Measurements from ENCODE around the gene HOXB2. TPM values are rescaled to one million over a fixed set of nuclear protein-coding genes. Genes with fewer than 3 reads are reported as not detected.

The HOXB2 gene
- polyA plus RNA-seq, 2 of the 4 experiments (the other 2 are of a cell fraction) = 0.65 to 2.6 TPM

DNA sequence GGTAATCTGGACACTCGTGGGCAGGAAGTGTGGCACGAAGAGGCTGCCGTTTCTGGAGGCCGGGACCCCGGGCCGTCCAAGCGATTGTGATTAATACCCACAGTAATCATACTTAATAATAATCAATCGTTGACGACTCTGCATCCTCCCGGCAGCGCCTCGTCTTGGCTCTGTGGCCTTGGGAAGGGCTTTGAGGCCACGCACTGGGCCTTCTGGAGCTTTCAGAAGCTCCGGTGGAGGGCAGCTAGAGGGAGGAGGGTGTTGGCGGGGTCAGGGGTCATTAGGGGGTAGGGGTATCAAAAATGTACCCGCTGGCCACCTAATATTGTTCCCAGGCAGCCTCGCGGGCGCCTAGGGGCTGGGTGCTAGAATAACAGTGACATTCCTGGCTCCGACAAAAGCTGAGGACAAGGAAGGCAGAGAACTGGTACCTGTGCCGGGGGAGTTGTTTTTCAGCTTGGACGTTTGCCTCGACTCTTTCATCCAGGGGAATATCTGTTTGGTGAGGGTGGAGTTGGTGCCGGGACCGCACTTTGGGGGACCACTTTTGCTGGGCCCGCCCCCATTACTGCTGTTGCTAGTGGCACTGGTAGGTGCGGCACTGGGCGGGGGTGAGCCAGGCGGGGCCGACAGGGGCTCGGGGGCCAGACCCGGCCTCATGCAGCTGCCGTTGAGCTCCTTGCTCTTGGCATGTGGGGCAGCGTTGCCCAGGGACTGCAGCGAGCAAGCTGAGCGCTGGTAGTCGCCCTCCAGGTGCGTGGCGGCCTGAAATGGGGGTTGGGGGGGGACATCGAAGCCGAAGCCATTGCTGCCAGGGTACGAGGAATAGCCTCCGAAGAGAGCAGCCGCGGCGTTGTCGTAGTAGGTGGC, 6.9 kb upstream of the HOXB2 start:
- ChIA-PET POLR2A (interaction anchor here (0.6 kb wide), 1 partner anchor 449 kb away, joined by 4 read pairs; no protein-coding TSS in a partner anchor), CTCF (no interaction called here)
- Histone ChIP-seq H3K4me2 (no peak overlapping the region), H3K4me3 (no peak overlapping the region), H3K4me1 (peaks cover 32% of the 10 kb centered on the region), H3K27ac (no peak overlapping the region), H3K9me3 (no peaks in the 10 kb centered on the region)
- ATAC-seq (no peak), FAIRE-seq (no peak), DNase-seq (ENCODE audit: low read depth in 1 of 2, low spot score in 1 of 2) (no peak)
- 90% methylated on average over 46 of the region's 47 CpGs for WGBS (ENCODE audit: missing lambda C conversion rate)
- TF ChIP-seq MAZ (IDR thresholded peaks at IDR 0.05; ENCODE audit: borderline replicate concordance, low read depth, low read length) (no peak), ZC3H11A (IDR thresholded peaks at IDR 0.05) (no peak), NPAS2 (CRISPR knock-in tag; IDR thresholded peaks at IDR 0.05; ENCODE audit: borderline replicate concordance) (no peak), NFE2L2 (conservative IDR thresholded peaks at IDR 0.05; ENCODE audit: low read length) (no peak), MAFK (IDR thresholded peaks at IDR 0.05; ENCODE audit: partially characterized antibody) (no peak), PHF8 (IDR thresholded peaks at IDR 0.05; ENCODE audit: borderline replicate concordance, low read depth) (no peak), CHD4 (IDR thresholded peaks at IDR 0.05; ENCODE audit: borderline replicate concordance) (no peak), CBX8 (IDR thresholded peaks at IDR 0.05) (no peak), BHLHE40 (IDR thresholded peaks at IDR 0.05; ENCODE audit: low read depth, low read length) (no peak), ZFP36 (IDR thresholded peaks at IDR 0.05; ENCODE audit: borderline replicate concordance, partially characterized antibody) (no peak), KDM1A (IDR thresholded peaks at IDR 0.05; ENCODE audit: low read depth) (no peak), SREBF2 (IDR thresholded peaks at IDR 0.05) (no peak), HOXA7 (CRISPR knock-in tag; IDR thresholded peaks at IDR 0.05) (no peak), EP300 (IDR thresholded peaks at IDR 0.05) (no peak), RARB (CRISPR knock-in tag; IDR thresholded peaks at IDR 0.05) (no peak), RFX5 (IDR thresholded peaks at IDR 0.05) (no peak)
- TF ChIP-seq, protein P1, sequence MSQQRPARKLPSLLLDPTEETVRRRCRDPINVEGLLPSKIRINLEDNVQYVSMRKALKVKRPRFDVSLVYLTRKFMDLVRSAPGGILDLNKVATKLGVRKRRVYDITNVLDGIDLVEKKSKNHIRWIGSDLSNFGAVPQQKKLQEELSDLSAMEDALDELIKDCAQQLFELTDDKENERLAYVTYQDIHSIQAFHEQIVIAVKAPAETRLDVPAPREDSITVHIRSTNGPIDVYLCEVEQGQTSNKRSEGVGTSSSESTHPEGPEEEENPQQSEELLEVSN (IDR thresholded peaks at IDR 0.05; ENCODE audit: borderline replicate concordance, low read depth) = no peak
- TF ChIP-seq, protein P2, sequence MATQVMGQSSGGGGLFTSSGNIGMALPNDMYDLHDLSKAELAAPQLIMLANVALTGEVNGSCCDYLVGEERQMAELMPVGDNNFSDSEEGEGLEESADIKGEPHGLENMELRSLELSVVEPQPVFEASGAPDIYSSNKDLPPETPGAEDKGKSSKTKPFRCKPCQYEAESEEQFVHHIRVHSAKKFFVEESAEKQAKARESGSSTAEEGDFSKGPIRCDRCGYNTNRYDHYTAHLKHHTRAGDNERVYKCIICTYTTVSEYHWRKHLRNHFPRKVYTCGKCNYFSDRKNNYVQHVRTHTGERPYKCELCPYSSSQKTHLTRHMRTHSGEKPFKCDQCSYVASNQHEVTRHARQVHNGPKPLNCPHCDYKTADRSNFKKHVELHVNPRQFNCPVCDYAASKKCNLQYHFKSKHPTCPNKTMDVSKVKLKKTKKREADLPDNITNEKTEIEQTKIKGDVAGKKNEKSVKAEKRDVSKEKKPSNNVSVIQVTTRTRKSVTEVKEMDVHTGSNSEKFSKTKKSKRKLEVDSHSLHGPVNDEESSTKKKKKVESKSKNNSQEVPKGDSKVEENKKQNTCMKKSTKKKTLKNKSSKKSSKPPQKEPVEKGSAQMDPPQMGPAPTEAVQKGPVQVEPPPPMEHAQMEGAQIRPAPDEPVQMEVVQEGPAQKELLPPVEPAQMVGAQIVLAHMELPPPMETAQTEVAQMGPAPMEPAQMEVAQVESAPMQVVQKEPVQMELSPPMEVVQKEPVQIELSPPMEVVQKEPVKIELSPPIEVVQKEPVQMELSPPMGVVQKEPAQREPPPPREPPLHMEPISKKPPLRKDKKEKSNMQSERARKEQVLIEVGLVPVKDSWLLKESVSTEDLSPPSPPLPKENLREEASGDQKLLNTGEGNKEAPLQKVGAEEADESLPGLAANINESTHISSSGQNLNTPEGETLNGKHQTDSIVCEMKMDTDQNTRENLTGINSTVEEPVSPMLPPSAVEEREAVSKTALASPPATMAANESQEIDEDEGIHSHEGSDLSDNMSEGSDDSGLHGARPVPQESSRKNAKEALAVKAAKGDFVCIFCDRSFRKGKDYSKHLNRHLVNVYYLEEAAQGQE (IDR thresholded peaks at IDR 0.05) = no peak
- TF ChIP-seq, protein P3, sequence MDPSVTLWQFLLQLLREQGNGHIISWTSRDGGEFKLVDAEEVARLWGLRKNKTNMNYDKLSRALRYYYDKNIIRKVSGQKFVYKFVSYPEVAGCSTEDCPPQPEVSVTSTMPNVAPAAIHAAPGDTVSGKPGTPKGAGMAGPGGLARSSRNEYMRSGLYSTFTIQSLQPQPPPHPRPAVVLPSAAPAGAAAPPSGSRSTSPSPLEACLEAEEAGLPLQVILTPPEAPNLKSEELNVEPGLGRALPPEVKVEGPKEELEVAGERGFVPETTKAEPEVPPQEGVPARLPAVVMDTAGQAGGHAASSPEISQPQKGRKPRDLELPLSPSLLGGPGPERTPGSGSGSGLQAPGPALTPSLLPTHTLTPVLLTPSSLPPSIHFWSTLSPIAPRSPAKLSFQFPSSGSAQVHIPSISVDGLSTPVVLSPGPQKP (IDR thresholded peaks at IDR 0.05; ENCODE audit: low read depth, low read length) = no peak
- TF ChIP-seq, protein P4, sequence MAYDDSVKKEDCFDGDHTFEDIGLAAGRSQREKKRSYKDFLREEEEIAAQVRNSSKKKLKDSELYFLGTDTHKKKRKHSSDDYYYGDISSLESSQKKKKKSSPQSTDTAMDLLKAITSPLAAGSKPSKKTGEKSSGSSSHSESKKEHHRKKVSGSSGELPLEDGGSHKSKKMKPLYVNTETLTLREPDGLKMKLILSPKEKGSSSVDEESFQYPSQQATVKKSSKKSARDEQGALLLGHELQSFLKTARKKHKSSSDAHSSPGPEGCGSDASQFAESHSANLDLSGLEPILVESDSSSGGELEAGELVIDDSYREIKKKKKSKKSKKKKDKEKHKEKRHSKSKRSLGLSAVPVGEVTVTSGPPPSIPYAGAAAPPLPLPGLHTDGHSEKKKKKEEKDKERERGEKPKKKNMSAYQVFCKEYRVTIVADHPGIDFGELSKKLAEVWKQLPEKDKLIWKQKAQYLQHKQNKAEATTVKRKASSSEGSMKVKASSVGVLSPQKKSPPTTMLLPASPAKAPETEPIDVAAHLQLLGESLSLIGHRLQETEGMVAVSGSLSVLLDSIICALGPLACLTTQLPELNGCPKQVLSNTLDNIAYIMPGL (CRISPR knock-in tag; IDR thresholded peaks at IDR 0.05; ENCODE audit: borderline replicate concordance) = no peak

All from A549 (cell line).